Measurements from ENCODE around the gene SLC34A3. TPM values are rescaled to one million over a fixed set of nuclear protein-coding genes. Genes with fewer than 3 reads are reported as not detected.

The SLC34A3 gene
- total and polyA plus RNA-seq, 2 donors (not counting 1 experiment from before 2014, with no cell fraction given), result not detected

- H3K9me3 ChIP-seq (ENCODE audit: control extremely low read depth in 1 of 3, control insufficient read depth in 2 of 3, insufficient read depth in 1 of 3, low read length in 2 of 3), result peaks cover 0 to 3% (median 0%) of the 10 kb centered on the region in 3 donors
- peaks cover 61% of the 10 kb centered on the region for H4K20me1 ChIP-seq (ENCODE audit: control insufficient read depth, insufficient read depth, low read length, poor library complexity, severe bottlenecking)
- WGBS (ENCODE audit: insufficient coverage), result under 1% methylated on average over 30 of the region's 31 CpGs
- no peak for DNase-seq
- peak overlapping the region; percentile 78 to 90 for H3K27ac ChIP-seq (ENCODE audit: low read length in 2 of 2)
- H3K9me3 Mint-ChIP-seq (ENCODE audit: insufficient read depth), result no peaks in the 10 kb centered on the region
- ChIA-PET CTCF (interaction anchor here (1.1 to 4.0 kb wide), 8 partner anchors 9 to 99 kb away, joined by 3 to 42 read pairs (median 8); partner anchors contain the start of genes CYSRT1, RNF224, TPRN and TUBB4B), POLR2A (interaction anchor here (1.1 to 2.7 kb wide), 6 partner anchors 11 to 89 kb away, joined by 3 to 21 read pairs (median 8); partner anchors contain the start of genes RNF208 and TOR4A)
- peak overlapping the region; percentile 95 for H3K4me2 ChIP-seq (replicated peaks; ENCODE audit: low read depth, low read length, poor library complexity, severe bottlenecking)
- no peaks in the 10 kb centered on the region for H3K27me3 Mint-ChIP-seq
- H3K27ac Mint-ChIP-seq, result peak overlapping the region; percentile 95
- peaks cover 26 to 40% of the 10 kb centered on the region in 2 donors for H3K4me1 ChIP-seq (ENCODE audit: control insufficient read depth in 2 of 2, insufficient read depth in 2 of 2, low read length in 2 of 2)
- intact Hi-C loops (cut with micrococcal nuclease), result loop anchor here (1.0 to 5.0 kb wide), 6 partner anchors 12 to 61 kb away; partner anchors contain the start of genes NDOR1, RNF224, TMEM203 and TPRN
- peak overlapping the region; percentile 94 for H3K9ac ChIP-seq (ENCODE audit: low read length)
- peaks cover 78% of the 10 kb centered on the region for H3K79me2 ChIP-seq (ENCODE audit: control insufficient read depth, insufficient read depth, low read length)
- ATAC-seq (ENCODE audit: low read depth), result no peak
- H3K4me3 Mint-ChIP-seq, result peak overlapping the region; percentile 96
- no peak for TF ChIP-seq EZH2 (IDR thresholded peaks at IDR 0.05; ENCODE audit: borderline replicate concordance, insufficient read depth, low read depth, low read length, poor library complexity, severe bottlenecking)
- no peak for TF ChIP-seq CTCF (IDR thresholded peaks at IDR 0.05)
- peaks cover 0 to 49% of the 10 kb centered on the region in 2 experiments for H3K36me3 ChIP-seq (replicated peaks in 1 of 2; ENCODE audit: control extremely low read depth in 1 of 2, control insufficient read depth in 1 of 2, extremely low read depth in 1 of 2, insufficient read depth in 2 of 2, low read length in 1 of 2)
- H3K4me1 Mint-ChIP-seq, result peaks cover 36% of the 10 kb centered on the region
- no peaks in the 10 kb centered on the region for H3K27me3 ChIP-seq (replicated peaks in 1 of 4; ENCODE audit: control extremely low read depth in 1 of 4, control insufficient read depth in 3 of 4, insufficient read depth in 4 of 4, low read length in 3 of 4)
- peak overlapping the region; percentile 88 for H2AFZ ChIP-seq (ENCODE audit: insufficient read depth, low read depth, low read length, poor library complexity, severe bottlenecking)
- H3K4me3 ChIP-seq (ENCODE audit: control extremely low read depth in 1 of 5, extremely low read depth in 1 of 5, insufficient read depth in 1 of 5, low read depth in 2 of 5, low read length in 4 of 5), result peak overlapping the region; percentile 50 to 99 (median 98)
Observed at GRCh38 chr9:137188086-137188489, 42.6 kb upstream of the SLC34A3 start.

Data from B cell (primary cell).